ENCODE data around the gene CLASP1. TPM values are rescaled to one million over a fixed set of nuclear protein-coding genes. Genes with fewer than 3 reads are reported as not detected.

CLASP1 gene
- total and polyA plus RNA-seq, 2 of the 8 experiments (the other 6 are each of a cell fraction or from before 2014, with no cell fraction given) = 7.3 to 53.9 TPM

- H3K9ac ChIP-seq (replicated peaks in 1 of 4; ENCODE audit: extremely low read depth in 1 of 4, low read depth in 3 of 4, low read length in 3 of 4) = no peak overlapping the region
- H2BK120ac ChIP-seq (replicated peaks; ENCODE audit: low read depth, low read length) = no peak overlapping the region
- no peak overlapping the region for H2AFZ ChIP-seq (ENCODE audit: low read length)
- H3K23me2 ChIP-seq (ENCODE audit: low read depth, low read length) = no peaks in the 10 kb centered on the region
- no peak overlapping the region for H3K4ac ChIP-seq (replicated peaks; ENCODE audit: insufficient read length, low read depth, low read length)
- H3K36me3 ChIP-seq (ENCODE audit: control insufficient read depth in 2 of 4, insufficient read depth in 4 of 4, low read length in 3 of 4) = no peaks in the 10 kb centered on the region
- H3K23ac ChIP-seq (ENCODE audit: insufficient read length) = no peak overlapping the region
- no peak overlapping the region for H3K27ac ChIP-seq (ENCODE audit: low read depth, low read length)
- POLR2A ChIA-PET (ENCODE audit: partially characterized antibody) = no interaction called here
- CTCF ChIA-PET (ENCODE audit: partially characterized antibody) = interaction anchor here (0.7 to 4.8 kb wide), 6 partner anchors 12 to 372 kb away, joined by 3 to 38 read pairs (median 4); no protein-coding TSS in a partner anchor
- H4K5ac ChIP-seq (ENCODE audit: insufficient read length, low read depth, low read length) = no peak overlapping the region
- H3K79me1 ChIP-seq (ENCODE audit: low read depth, low read length) = no peaks in the 10 kb centered on the region
- DNase-seq (ENCODE audit: low read depth in 1 of 2, low spot score in 2 of 2) (no peak), FAIRE-seq (no peak)
- no peaks in the 10 kb centered on the region for H3K27me3 ChIP-seq (replicated peaks in 1 of 4; ENCODE audit: control insufficient read depth in 3 of 4, extremely low read depth in 1 of 4, insufficient read depth in 3 of 4, low read length in 3 of 4)
- no peak overlapping the region for H2AK5ac ChIP-seq (ENCODE audit: low read depth, low read length)
- no peak overlapping the region for H3K18ac ChIP-seq (ENCODE audit: extremely low read depth, low read length)
- H3K4me1 ChIP-seq (replicated peaks in 1 of 4; ENCODE audit: control insufficient read depth in 3 of 4, insufficient read depth in 4 of 4, low read length in 3 of 4) = no peaks in the 10 kb centered on the region
- H3K79me2 ChIP-seq (ENCODE audit: control insufficient read depth in 1 of 2, insufficient read depth in 2 of 2, low read length in 2 of 2) = no peaks in the 10 kb centered on the region
- H2BK12ac ChIP-seq (ENCODE audit: low read depth, low read length) = no peak overlapping the region
- H3K9me3 ChIP-seq (ENCODE audit: insufficient read depth in 2 of 2, low read depth in 1 of 2, low read length in 1 of 2) = no peaks in the 10 kb centered on the region
- H2BK20ac ChIP-seq (ENCODE audit: low read length) = no peak overlapping the region
- H3K14ac ChIP-seq (ENCODE audit: insufficient read length) = no peak overlapping the region
- H2BK5ac ChIP-seq (ENCODE audit: low read depth, low read length) = no peak overlapping the region
- no peak overlapping the region for H4K91ac ChIP-seq (replicated peaks; ENCODE audit: insufficient read length, low read length)
- H3K4me2 ChIP-seq (ENCODE audit: insufficient read depth in 1 of 2, low read depth in 2 of 2, low read length in 2 of 2) = no peak overlapping the region
- no peak overlapping the region for H4K8ac ChIP-seq (ENCODE audit: extremely low read depth, insufficient read depth, low read length)
- 99% methylated on average over 7 of the region's 7 CpGs; no CpG with 5 or more reads in 1 of the 2 experiments for WGBS, 2 experiments (ENCODE audit: extremely low coverage in 1 of 2, insufficient coverage in 1 of 2, insufficient read length in 1 of 2, insufficient replicate concordance in 2 of 2, low coverage in 1 of 2, low lambda C conversion rate in 2 of 2, missing lambda C conversion rate in 1 of 2)
- H3K4me3 ChIP-seq (ENCODE audit: extremely low read depth in 1 of 4, insufficient read depth in 2 of 4, low read depth in 3 of 4, low read length in 4 of 4) = no peak overlapping the region
- no peak overlapping the region for H2BK15ac ChIP-seq (ENCODE audit: low read length)
- H3K56ac ChIP-seq (replicated peaks; ENCODE audit: insufficient read length, low read depth, low read length) = no peak overlapping the region
- no peaks in the 10 kb centered on the region for H4K20me1 ChIP-seq (replicated peaks in 1 of 2; ENCODE audit: control insufficient read depth in 1 of 2, insufficient read depth in 2 of 2, low read length in 2 of 2)
- no peak for TF ChIP-seq CHD1 (IDR thresholded peaks at IDR 0.05; ENCODE audit: low read depth, low read length)
- no peak for TF ChIP-seq CTCF (IDR thresholded peaks at IDR 0.05; ENCODE audit: control extremely low read depth in 1 of 3, insufficient read depth in 1 of 3, low read depth in 1 of 3, low read length in 3 of 3)
- no peak for TF ChIP-seq GABPA (IDR thresholded peaks at IDR 0.05; ENCODE audit: borderline replicate concordance, insufficient read depth, low read length)
- no peak for TF ChIP-seq TCF12 (IDR thresholded peaks at IDR 0.05; ENCODE audit: low read depth, low read length)
- no peak for TF ChIP-seq TBP (IDR thresholded peaks at IDR 0.05; ENCODE audit: low read depth, low read length)
- TF ChIP-seq EZH2 (IDR thresholded peaks at IDR 0.05; ENCODE audit: low read depth, low read length, severe bottlenecking) = no peak
- no peak for TF ChIP-seq YY1 (IDR thresholded peaks at IDR 0.05; ENCODE audit: low read depth, low read length)
- TF ChIP-seq USF2 (IDR thresholded peaks at IDR 0.05; ENCODE audit: low read length) = no peak
- no peak for TF ChIP-seq KDM4A (IDR thresholded peaks at IDR 0.05; ENCODE audit: low read depth, low read length, severe bottlenecking)
- TF ChIP-seq BACH1 (IDR thresholded peaks at IDR 0.05; ENCODE audit: low read length) = no peak
- TF ChIP-seq SP1 (IDR thresholded peaks at IDR 0.05; ENCODE audit: low read depth, low read length) = no peak
These were observed 332.3 kb downstream of the CLASP1 start for GRCh38 chr2:121316986-121317385.

All from H1 (cell line).